ENCODE measurements around the gene FMNL2.

Gene FMNL2

DNA sequence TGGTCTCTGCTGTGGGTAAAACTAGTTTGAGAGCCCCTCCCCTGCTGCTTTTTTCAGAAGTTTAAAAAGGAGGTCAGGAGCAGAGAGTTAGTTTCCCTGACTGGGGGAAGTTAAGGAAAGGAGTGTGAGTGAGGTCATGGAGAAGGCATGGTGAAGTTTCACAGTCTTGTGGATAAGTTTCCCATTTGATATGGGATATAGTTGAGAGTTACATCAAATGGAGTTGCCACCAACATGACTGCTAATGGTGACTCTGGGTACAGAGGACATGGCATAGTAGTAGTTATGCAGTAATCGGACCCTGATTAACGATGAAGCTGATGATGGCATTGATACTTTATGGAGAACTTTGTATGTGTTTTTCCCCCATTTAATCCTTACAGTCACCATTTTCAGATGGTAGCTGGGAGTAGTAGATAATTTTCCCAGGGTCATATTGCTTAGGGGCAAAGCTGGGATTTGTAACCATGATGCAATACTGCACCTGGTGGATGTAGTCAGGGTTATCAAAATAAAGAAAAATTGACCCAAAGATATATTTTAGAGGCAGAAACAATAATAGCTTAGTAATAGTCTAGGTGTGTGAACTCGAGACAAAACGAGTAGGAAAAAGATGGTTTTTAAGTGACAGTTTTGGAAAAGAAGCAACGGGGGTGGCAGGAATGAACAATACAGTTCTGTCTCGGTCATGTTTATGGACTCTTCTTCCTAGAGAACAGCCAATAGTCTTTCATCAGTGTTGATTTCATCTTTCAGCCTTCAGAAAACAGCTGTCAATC lies 74.6 kb downstream of the FMNL2 start:
- TF ChIP-seq, protein P1, sequence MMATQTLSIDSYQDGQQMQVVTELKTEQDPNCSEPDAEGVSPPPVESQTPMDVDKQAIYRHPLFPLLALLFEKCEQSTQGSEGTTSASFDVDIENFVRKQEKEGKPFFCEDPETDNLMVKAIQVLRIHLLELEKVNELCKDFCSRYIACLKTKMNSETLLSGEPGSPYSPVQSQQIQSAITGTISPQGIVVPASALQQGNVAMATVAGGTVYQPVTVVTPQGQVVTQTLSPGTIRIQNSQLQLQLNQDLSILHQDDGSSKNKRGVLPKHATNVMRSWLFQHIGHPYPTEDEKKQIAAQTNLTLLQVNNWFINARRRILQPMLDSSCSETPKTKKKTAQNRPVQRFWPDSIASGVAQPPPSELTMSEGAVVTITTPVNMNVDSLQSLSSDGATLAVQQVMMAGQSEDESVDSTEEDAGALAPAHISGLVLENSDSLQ (IDR thresholded peaks at IDR 0.05): no peak
- TF ChIP-seq SP1 (IDR thresholded peaks at IDR 0.05) (no peak), ARNT (IDR thresholded peaks at IDR 0.05) (no peak), LEF1 (IDR thresholded peaks at IDR 0.05; ENCODE audit: borderline replicate concordance) (no peak), BHLHE40 (IDR thresholded peaks at IDR 0.05; ENCODE audit: borderline replicate concordance) (no peak), L3MBTL2 (conservative IDR thresholded peaks at IDR 0.05) (no peak), TARDBP (IDR thresholded peaks at IDR 0.05) (no peak), ZNF384 (IDR thresholded peaks at IDR 0.05) (no peak), FOXA1 (IDR thresholded peaks at IDR 0.05) (no peak), NFRKB (IDR thresholded peaks at IDR 0.05) (no peak), ELF4 (IDR thresholded peaks at IDR 0.05) (no peak), SUZ12 (IDR thresholded peaks at IDR 0.05) (no peak), FOXM1 (IDR thresholded peaks at IDR 0.05; ENCODE audit: borderline replicate concordance) (no peak), HDGF (IDR thresholded peaks at IDR 0.05; ENCODE audit: borderline replicate concordance) (no peak), FOXK2 (IDR thresholded peaks at IDR 0.05) (no peak), CTBP1 (IDR thresholded peaks at IDR 0.05; ENCODE audit: borderline replicate concordance) (no peak)
- ChIA-PET POLR2A (no interaction called here), CTCF (no interaction called here)
- no peak for DNase-seq (ENCODE audit: extremely low spot score)

DNA sequence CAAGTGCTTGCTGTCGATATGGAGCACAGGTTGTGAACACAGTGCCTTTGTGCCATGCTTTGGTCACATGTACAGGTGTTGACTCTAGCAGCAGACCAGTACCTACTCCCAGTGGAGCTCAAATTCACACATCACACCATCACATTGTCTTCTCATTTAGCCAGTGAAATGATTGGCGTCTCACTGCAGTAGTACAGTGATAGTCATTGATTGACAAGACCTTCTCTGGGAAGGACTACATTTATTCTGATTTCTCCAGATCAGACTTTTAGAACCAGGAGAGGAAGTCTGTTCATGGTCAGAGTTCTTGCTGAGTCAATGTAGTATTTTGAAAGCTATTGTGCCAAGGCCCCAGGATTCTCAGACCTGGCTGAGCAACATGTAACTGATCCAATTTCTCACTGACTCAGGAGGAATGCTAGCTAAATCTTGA lies 75.2 kb downstream of the FMNL2 start:
- DNase-seq (ENCODE audit: extremely low spot score): no peak
- TF ChIP-seq FOXK2 (IDR thresholded peaks at IDR 0.05): no peak
- no peak for TF ChIP-seq BHLHE40 (IDR thresholded peaks at IDR 0.05; ENCODE audit: borderline replicate concordance)
- TF ChIP-seq SP1 (IDR thresholded peaks at IDR 0.05): no peak
- TF ChIP-seq FOXA1 (IDR thresholded peaks at IDR 0.05): no peak
- no peak for TF ChIP-seq FOXM1 (IDR thresholded peaks at IDR 0.05; ENCODE audit: borderline replicate concordance)
- no peak for TF ChIP-seq ZNF384 (IDR thresholded peaks at IDR 0.05)
- no peak for TF ChIP-seq ELF4 (IDR thresholded peaks at IDR 0.05)
- no peak for TF ChIP-seq ARNT (IDR thresholded peaks at IDR 0.05)
- TF ChIP-seq LEF1 (IDR thresholded peaks at IDR 0.05; ENCODE audit: borderline replicate concordance): no peak
- no peak for TF ChIP-seq L3MBTL2 (conservative IDR thresholded peaks at IDR 0.05)
- ChIA-PET CTCF (no interaction called here), POLR2A (no interaction called here)

DNA sequence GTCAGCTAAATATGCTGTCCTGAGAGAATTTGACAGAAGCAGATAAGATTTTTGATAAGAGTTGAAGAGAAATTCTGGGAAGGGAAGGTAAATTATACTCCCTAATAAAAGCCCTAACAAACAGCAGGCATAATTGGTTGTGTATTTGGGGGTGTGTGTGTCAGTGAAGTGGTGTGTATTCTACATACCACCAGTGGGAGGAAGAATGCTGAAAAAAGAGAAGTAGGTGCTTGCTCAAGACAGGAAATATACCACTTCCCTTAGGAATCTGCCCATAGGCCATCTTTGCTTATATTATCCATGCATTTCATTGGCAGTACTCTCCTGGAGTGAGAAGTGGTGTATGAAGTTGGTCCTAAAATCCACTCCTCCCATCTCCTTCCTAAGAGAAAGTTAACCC lies 76.2 kb downstream of the FMNL2 start:
- no peak for TF ChIP-seq FOXM1 (IDR thresholded peaks at IDR 0.05; ENCODE audit: borderline replicate concordance)
- TF ChIP-seq NFRKB (IDR thresholded peaks at IDR 0.05): no peak
- no peak for TF ChIP-seq FOXK2 (IDR thresholded peaks at IDR 0.05)
- no peak for TF ChIP-seq HDGF (IDR thresholded peaks at IDR 0.05; ENCODE audit: borderline replicate concordance)
- no peak for TF ChIP-seq SP1 (IDR thresholded peaks at IDR 0.05)
- CTCF ChIA-PET: no interaction called here
- no peak for DNase-seq (ENCODE audit: extremely low spot score)
- POLR2A ChIA-PET: no interaction called here

DNA sequence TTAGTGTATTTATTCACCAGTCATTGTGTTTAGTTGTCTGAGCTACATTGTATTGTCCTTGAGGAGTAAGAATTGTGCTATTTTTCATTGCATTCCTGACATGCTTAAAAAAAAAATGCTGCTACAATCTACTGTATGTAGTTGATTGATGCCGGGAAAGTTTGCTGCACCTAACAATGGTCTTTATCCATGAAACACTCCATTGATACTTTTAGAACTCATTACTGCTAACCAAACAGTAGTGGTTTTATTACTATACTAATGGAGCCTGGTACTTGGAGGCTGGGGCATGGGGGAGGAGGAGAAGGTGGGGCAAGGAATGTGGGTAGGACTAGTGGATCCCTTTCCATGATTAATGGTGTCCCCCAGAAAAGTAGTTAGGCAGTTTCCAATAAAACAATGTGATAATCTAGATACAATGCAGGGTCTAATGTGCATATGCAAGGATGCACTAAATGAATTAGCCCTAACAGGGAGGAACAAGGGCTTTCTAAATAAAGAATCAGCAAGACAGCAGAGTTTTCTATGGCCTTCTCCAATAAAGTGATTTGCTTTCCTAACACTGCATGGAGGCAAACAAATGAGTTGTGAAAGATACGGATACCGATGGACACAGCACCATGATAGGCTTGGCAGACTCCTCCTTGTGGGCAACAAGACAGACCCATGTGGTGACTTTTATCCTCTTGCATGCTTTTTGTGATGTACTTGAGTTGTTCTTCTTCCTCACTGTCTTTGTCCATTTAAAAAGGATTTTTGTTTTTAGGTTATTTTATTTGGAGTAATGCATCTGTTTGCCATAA lies 78.5 kb downstream of the FMNL2 start:
- TF ChIP-seq FOXA1 (IDR thresholded peaks at IDR 0.05) (no peak), FOXK2 (IDR thresholded peaks at IDR 0.05) (no peak), ZNF384 (IDR thresholded peaks at IDR 0.05) (no peak), LEF1 (IDR thresholded peaks at IDR 0.05; ENCODE audit: borderline replicate concordance) (no peak)
- ChIA-PET CTCF (interaction anchor here (0.8 kb wide), 1 partner anchor 25 kb away, joined by 3 read pairs; no protein-coding TSS in a partner anchor), POLR2A (no interaction called here)
- no peak for DNase-seq (ENCODE audit: extremely low spot score)

DNA sequence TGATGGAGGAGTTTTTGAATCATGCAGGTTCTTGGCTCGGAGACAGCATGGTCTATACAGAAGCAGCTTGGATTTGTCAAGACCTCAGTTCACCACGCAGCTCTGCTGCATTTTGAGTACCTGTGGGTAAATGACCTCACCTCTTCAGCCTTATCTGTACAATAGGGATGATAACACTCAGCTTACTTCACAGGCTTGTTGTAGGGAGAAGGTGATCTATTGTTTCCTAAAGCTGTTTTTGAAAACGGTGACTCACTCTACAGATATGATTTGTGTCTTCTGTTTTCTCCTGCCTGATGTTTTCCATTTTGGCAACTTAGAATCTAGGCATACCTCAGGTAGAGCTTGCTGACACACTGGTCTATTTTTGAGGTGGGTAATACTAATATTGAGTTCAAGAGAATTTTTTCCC lies 80.3 kb downstream of the FMNL2 start:
- DNase-seq (ENCODE audit: extremely low spot score): no peak
- ChIA-PET CTCF (no interaction called here), POLR2A (no interaction called here)
- TF ChIP-seq CTBP1 (IDR thresholded peaks at IDR 0.05; ENCODE audit: borderline replicate concordance) (no peak), FOXA1 (IDR thresholded peaks at IDR 0.05) (no peak), FOXM1 (IDR thresholded peaks at IDR 0.05; ENCODE audit: borderline replicate concordance) (no peak), BHLHE40 (IDR thresholded peaks at IDR 0.05; ENCODE audit: borderline replicate concordance) (no peak), HDGF (IDR thresholded peaks at IDR 0.05; ENCODE audit: borderline replicate concordance) (no peak), ZNF384 (IDR thresholded peaks at IDR 0.05) (no peak), FOXK2 (IDR thresholded peaks at IDR 0.05) (no peak), TARDBP (IDR thresholded peaks at IDR 0.05) (no peak), SP1 (IDR thresholded peaks at IDR 0.05) (no peak), ELF4 (IDR thresholded peaks at IDR 0.05) (no peak), SUZ12 (IDR thresholded peaks at IDR 0.05) (no peak), NFRKB (IDR thresholded peaks at IDR 0.05) (no peak), L3MBTL2 (conservative IDR thresholded peaks at IDR 0.05) (no peak), LEF1 (IDR thresholded peaks at IDR 0.05; ENCODE audit: borderline replicate concordance) (no peak), ARNT (IDR thresholded peaks at IDR 0.05) (no peak)
- TF ChIP-seq, protein P1 (IDR thresholded peaks at IDR 0.05): no peak

DNA sequence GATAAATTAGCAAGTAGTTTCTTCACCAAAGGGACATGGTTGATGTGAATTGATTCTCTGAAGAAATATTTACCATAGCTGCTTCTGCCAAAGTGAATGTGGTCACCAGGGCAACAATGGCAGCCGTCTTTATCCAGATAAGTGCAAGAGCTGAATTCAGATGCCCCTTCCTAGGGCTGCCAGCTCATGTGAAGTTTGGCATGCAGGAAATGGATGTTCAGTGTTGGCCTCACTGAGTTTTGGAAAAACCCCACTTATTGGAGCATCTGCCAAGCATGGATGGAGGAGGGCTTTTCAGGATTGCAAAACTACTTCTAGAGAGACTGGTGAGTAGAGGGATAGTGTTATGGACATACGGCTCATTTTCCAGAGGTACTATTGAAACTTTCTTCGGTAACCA lies 80.8 kb downstream of the FMNL2 start:
- TF ChIP-seq FOXK2 (IDR thresholded peaks at IDR 0.05): no peak
- TF ChIP-seq HDGF (IDR thresholded peaks at IDR 0.05; ENCODE audit: borderline replicate concordance): no peak
- CTCF ChIA-PET: interaction anchor here (0.7 kb wide), 1 partner anchor 11 kb away, joined by 3 read pairs; no protein-coding TSS in a partner anchor
- POLR2A ChIA-PET: interaction anchor here (1.3 kb wide), 1 partner anchor 9 kb away, joined by 3 read pairs; no protein-coding TSS in a partner anchor
- no peak for DNase-seq (ENCODE audit: extremely low spot score)

Data from HEK293T (cell line).